ENCODE measurements around the gene TRPC4AP. TPM values are rescaled to one million over a fixed set of nuclear protein-coding genes. Genes with fewer than 3 reads are reported as not detected.
A peak's percentile ranks its signal among the peaks of the same experiment; 100 is the strongest.

Gene TRPC4AP
- total RNA-seq, 1 donor from 2014 or later, result 30.7 TPM

- H3K36me3 ChIP-seq, result peaks cover 81% of the 10 kb centered on the region
- intact Hi-C loops (cut with micrococcal nuclease), result no loop called here
- peaks cover 19% of the 10 kb centered on the region for H3K4me1 ChIP-seq
- no peaks in the 10 kb centered on the region for H3K9me3 ChIP-seq (replicated peaks)
- no peak overlapping the region for H3K4me3 ChIP-seq
- no peak for DNase-seq
- H3K27ac ChIP-seq (replicated peaks), result no peak overlapping the region
- no peak for TF ChIP-seq CTCF (IDR thresholded peaks at IDR 0.05; ENCODE audit: borderline replicate concordance)
- H3K27me3 ChIP-seq (ENCODE audit: low read depth), result no peaks in the 10 kb centered on the region
Observed at GRCh38 chr20:35025116-35025515, 67.5 kb downstream of the TRPC4AP start.

GRCh38 chr20:35023624-35024023 is 69.0 kb downstream of the TRPC4AP start:
- no peak for TF ChIP-seq CTCF (IDR thresholded peaks at IDR 0.05; ENCODE audit: borderline replicate concordance)
- Histone ChIP-seq H3K9me3 (replicated peaks) (no peaks in the 10 kb centered on the region), H3K27ac (replicated peaks) (no peak overlapping the region), H3K4me1 (peaks cover 32% of the 10 kb centered on the region), H3K4me3 (no peak overlapping the region), H3K27me3 (ENCODE audit: low read depth) (no peaks in the 10 kb centered on the region), H3K36me3 (peaks cover 85% of the 10 kb centered on the region)
- DNase-seq, result no peak
- intact Hi-C loops (cut with micrococcal nuclease), result no loop called here

GRCh38 chr20:35021831-35022230 is 70.8 kb downstream of the TRPC4AP start:
- no peaks in the 10 kb centered on the region for H3K9me3 ChIP-seq (replicated peaks)
- no peak for TF ChIP-seq CTCF (IDR thresholded peaks at IDR 0.05; ENCODE audit: borderline replicate concordance)
- no peak for DNase-seq
- peaks cover 80% of the 10 kb centered on the region for H3K36me3 ChIP-seq
- no peak overlapping the region for H3K4me3 ChIP-seq
- H3K27me3 ChIP-seq (ENCODE audit: low read depth), result no peaks in the 10 kb centered on the region
- intact Hi-C loops (cut with micrococcal nuclease), result no loop called here
- H3K4me1 ChIP-seq, result peaks cover 34% of the 10 kb centered on the region
- peak overlapping the region; percentile 76 for H3K27ac ChIP-seq (replicated peaks)

GRCh38 chr20:35021063-35021462 is 71.5 kb downstream of the TRPC4AP start:
- peak overlapping the region; percentile 76 for H3K27ac ChIP-seq (replicated peaks)
- peaks cover 86% of the 10 kb centered on the region for H3K36me3 ChIP-seq
- TF ChIP-seq CTCF (IDR thresholded peaks at IDR 0.05; ENCODE audit: borderline replicate concordance), result no peak
- no peaks in the 10 kb centered on the region for H3K27me3 ChIP-seq (ENCODE audit: low read depth)
- no peak overlapping the region for H3K4me3 ChIP-seq
- peaks cover 34% of the 10 kb centered on the region for H3K4me1 ChIP-seq
- no peak for DNase-seq
- no peaks in the 10 kb centered on the region for H3K9me3 ChIP-seq (replicated peaks)
- intact Hi-C loops (cut with micrococcal nuclease), result no loop called here

GRCh38 chr20:35020108-35020928 is 72.3 kb downstream of the TRPC4AP start:
- TF ChIP-seq CTCF (IDR thresholded peaks at IDR 0.05; ENCODE audit: borderline replicate concordance), result no peak
- intact Hi-C loops (cut with micrococcal nuclease), result no loop called here
- H3K36me3 ChIP-seq, result peaks cover 86% of the 10 kb centered on the region
- H3K27me3 ChIP-seq (ENCODE audit: low read depth), result no peaks in the 10 kb centered on the region
- no peaks in the 10 kb centered on the region for H3K9me3 ChIP-seq (replicated peaks)
- H3K4me1 ChIP-seq, result peaks cover 34% of the 10 kb centered on the region
- peak overlapping the region; percentile 76 for H3K27ac ChIP-seq (replicated peaks)
- no peak for DNase-seq
- no peak overlapping the region for H3K4me3 ChIP-seq
